Activated naive CD8-positive, alpha-beta T cell treated with anti-CD3 and anti-CD28 coated beads, Interleukin-2, amount 50 U/mL, for 24 hours (primary cell): ENCODE data around the gene MAGEC3.

Source experiments
- ATAC-seq: fragments of 150-1000 bp; cut with Tn5 transposase; one replicate; pipeline ENCODE4 v1.10.0; 2021
- DNase-seq: peaks from one replicate; pipeline ENCODE4 v3.0.0; 2021
- H3K27ac Mint-ChIP-seq: one replicate; pipeline ENCODE4 v1.8.0; 2021; ENCODE audit warnings: mild to moderate bottlenecking, mixed read lengths
- H3K27me3 Mint-ChIP-seq: one replicate; pipeline ENCODE4 v1.8.0; 2021; ENCODE audit warnings: mixed read lengths
- H3K36me3 Mint-ChIP-seq: one replicate; pipeline ENCODE4 v1.8.0; 2021; ENCODE audit warnings: low read depth, mixed read lengths
- H3K4me1 Mint-ChIP-seq: one replicate; pipeline ENCODE4 v1.8.0; 2021; ENCODE audit warnings: mixed read lengths
- H3K4me3 Mint-ChIP-seq: one replicate; pipeline ENCODE4 v1.8.0; 2021; ENCODE audit warnings: mild to moderate bottlenecking, moderate library complexity, mixed read lengths
- H3K9me3 Mint-ChIP-seq: one replicate; pipeline ENCODE4 v1.8.0; 2021; ENCODE audit warnings: mixed read lengths

The MAGEC3 gene

DNA sequence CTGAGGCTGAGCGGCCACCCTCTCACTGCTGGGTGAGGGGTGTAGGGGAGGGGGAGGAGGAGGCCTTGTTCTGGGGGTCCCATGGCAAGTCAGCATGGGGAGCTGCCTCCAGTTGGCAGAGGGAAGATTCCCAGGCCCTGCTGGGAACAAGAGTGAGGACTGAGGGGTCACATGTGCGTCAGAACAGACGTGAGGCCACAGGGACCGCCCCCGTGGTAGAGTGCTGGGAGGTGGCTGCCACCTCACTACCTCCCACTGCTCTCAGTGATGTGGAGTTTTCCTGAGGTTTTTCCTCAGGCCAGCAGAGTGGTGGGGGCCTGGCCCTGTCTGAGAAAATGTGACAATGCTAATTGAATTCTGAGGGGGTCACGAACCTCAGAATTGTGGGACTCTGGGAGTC, 66.1 kb downstream of the MAGEC3 start:
- H3K4me3 Mint-ChIP-seq, result no peak overlapping the region
- no peaks in the 10 kb centered on the region for H3K27me3 Mint-ChIP-seq
- H3K36me3 Mint-ChIP-seq, result no peaks in the 10 kb centered on the region
- ATAC-seq, result no peak
- H3K4me1 Mint-ChIP-seq, result no peaks in the 10 kb centered on the region
- H3K27ac Mint-ChIP-seq, result no peak overlapping the region
- H3K9me3 Mint-ChIP-seq, result no peaks in the 10 kb centered on the region
- no peak for DNase-seq

DNA sequence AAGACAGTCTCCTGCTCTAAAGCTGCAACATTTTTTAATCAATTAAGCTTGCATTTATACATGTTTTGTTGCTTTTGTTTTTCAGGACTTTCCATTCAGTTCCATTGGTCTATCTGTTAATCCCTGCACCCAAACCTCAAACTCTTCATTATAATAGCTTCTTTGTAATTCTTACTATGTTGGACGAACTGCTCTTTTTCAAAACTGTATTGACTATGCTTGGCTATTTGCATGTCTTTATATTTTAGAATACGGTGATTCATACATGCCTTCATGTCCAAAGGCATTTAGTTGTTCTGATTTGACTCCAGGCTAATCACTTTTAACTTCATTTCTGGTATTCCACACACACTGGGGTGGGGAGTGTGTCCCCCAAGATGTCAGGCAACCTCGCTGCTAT, 79.7 kb downstream of the MAGEC3 start:
- Mint-ChIP-seq H3K27ac (no peak overlapping the region), H3K27me3 (no peaks in the 10 kb centered on the region), H3K36me3 (no peaks in the 10 kb centered on the region), H3K4me3 (no peak overlapping the region), H3K9me3 (no peaks in the 10 kb centered on the region), H3K4me1 (no peaks in the 10 kb centered on the region)
- DNase-seq (no peak), ATAC-seq (no peak)

DNA sequence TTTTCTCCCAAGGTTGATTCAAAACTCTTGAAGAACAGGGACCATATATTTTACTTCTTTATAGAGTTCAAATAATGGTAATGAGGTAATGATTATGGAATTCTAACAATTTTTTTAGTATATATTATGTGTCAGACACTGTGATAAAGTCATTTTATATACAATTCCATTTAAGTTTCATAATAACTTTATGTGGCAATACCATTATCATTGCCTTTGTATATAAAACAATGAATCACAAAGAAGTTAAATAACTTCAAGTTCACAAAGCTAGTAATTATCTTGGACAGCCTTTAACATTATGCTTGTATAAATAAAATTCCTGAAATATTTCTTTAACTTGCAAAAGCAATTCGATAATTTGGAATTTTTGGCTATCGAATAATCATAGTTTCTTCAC, 86.2 kb downstream of the MAGEC3 start:
- Mint-ChIP-seq H3K4me1 (no peaks in the 10 kb centered on the region), H3K27me3 (no peaks in the 10 kb centered on the region), H3K9me3 (peaks cover 8% of the 10 kb centered on the region), H3K27ac (no peak overlapping the region), H3K4me3 (no peak overlapping the region), H3K36me3 (no peaks in the 10 kb centered on the region)
- no peak for ATAC-seq
- DNase-seq, result no peak

- Mint-ChIP-seq H3K4me3 (no peak overlapping the region), H3K27me3 (no peaks in the 10 kb centered on the region), H3K27ac (no peak overlapping the region), H3K36me3 (no peaks in the 10 kb centered on the region), H3K4me1 (no peaks in the 10 kb centered on the region), H3K9me3 (peaks cover 5% of the 10 kb centered on the region)
- DNase-seq, result no peak
- no peak for ATAC-seq
Observed at GRCh38 chrX:141928432-141928831, 90.3 kb downstream of the MAGEC3 start.

GRCh38 chrX:141934059-141934641, 96.0 kb downstream of the MAGEC3 start:
- Mint-ChIP-seq H3K4me1 (no peaks in the 10 kb centered on the region), H3K27ac (no peak overlapping the region), H3K36me3 (no peaks in the 10 kb centered on the region)

DNA sequence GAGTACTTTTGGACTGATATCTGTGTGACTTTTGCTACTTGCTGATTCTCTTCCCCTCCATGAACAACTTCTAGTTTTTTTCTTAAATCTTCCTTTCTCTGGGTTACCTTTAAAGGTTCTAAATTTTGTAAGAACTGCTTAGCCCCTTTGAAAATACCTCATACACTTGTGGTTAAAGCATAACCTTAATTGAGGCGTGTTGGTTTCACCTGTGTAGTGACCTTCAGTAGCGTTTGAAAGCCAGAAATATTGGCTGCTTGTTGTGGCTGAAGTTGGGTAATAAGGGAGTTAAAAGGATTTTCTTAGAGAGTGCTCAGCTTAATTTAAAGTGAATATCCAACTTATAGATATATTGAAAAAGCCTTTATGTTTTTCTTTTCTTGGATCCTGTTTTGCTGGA, 97.5 kb downstream of the MAGEC3 start:
- no peaks in the 10 kb centered on the region for H3K4me1 Mint-ChIP-seq
- no peak overlapping the region for H3K4me3 Mint-ChIP-seq
- H3K27ac Mint-ChIP-seq, result no peak overlapping the region
- no peaks in the 10 kb centered on the region for H3K27me3 Mint-ChIP-seq
- no peak for DNase-seq
- H3K36me3 Mint-ChIP-seq, result no peaks in the 10 kb centered on the region
- H3K9me3 Mint-ChIP-seq, result no peaks in the 10 kb centered on the region
- ATAC-seq, result no peak

More at GRCh38 chrX:141934059-141934641, 96.0 kb downstream of the MAGEC3 start:
- H3K9me3 Mint-ChIP-seq, result no peaks in the 10 kb centered on the region
- ATAC-seq (no peak), DNase-seq (no peak)
- H3K4me3 Mint-ChIP-seq, result no peak overlapping the region
- no peaks in the 10 kb centered on the region for H3K27me3 Mint-ChIP-seq

DNA sequence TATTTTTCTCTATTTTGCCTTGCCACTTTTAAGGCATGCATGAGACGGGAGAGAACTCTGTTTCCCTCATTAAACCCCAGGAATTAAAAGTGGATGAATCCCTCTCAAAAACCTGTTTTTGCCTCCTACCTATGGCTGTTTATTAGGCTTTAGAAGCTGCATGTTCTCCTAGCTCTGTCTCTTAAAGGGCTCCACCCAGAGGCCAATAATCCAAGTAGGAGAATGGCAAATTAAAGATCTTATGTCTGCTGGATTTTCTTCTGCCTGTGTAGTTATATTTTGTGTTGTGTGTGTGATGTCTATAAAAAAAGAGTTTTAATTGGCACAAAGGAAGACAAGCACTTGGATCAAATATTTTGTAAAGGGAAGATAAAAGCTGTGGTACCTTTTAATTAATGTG, 98.0 kb downstream of the MAGEC3 start:
- H3K27ac Mint-ChIP-seq, result no peak overlapping the region
- H3K4me1 Mint-ChIP-seq, result no peaks in the 10 kb centered on the region
- H3K36me3 Mint-ChIP-seq, result no peaks in the 10 kb centered on the region
- ATAC-seq, result no peak
- no peak overlapping the region for H3K4me3 Mint-ChIP-seq
- no peaks in the 10 kb centered on the region for H3K9me3 Mint-ChIP-seq
- no peak for DNase-seq
- no peaks in the 10 kb centered on the region for H3K27me3 Mint-ChIP-seq

DNA sequence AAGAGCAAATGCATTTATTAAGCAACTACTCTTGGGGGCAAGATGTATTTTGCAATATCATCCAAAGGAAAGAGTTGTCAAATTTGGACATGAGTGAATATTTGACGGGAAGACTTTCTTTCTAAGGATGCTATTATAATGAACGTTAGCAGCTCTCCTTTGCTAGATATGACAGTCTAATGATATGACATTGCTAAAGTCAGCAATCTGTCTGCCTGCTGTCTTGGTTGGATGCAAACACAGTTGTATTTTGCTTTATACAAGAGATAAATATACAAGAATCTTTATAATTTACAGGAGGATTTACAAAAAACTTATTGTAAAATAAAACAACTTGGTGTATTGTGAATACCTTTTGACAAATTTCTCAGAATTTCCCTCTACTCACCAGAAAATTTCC, 103.1 kb downstream of the MAGEC3 start:
- no peaks in the 10 kb centered on the region for H3K27me3 Mint-ChIP-seq
- H3K4me1 Mint-ChIP-seq, result no peaks in the 10 kb centered on the region
- DNase-seq (no peak), ATAC-seq (no peak)
- H3K4me3 Mint-ChIP-seq, result no peak overlapping the region
- H3K9me3 Mint-ChIP-seq, result no peaks in the 10 kb centered on the region
- H3K27ac Mint-ChIP-seq, result no peak overlapping the region
- no peaks in the 10 kb centered on the region for H3K36me3 Mint-ChIP-seq

DNA sequence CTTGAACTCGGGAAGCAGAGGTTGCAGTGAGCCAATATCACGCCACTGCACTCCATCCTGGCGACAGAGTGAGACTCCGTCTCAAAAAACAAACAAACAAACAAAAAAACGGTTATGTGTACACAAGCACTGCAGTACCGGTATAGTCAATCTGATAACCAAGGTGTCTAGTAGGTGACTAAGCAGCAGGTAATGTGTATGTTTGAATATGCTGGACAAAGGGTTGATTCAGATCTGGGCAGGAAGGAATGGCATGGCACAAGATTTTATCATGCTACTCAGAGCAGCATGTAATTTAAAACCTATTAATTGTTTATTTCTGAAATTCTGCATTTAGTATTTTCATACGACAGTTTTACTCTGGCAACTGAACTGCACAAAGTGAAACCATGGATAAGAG, 107.3 kb downstream of the MAGEC3 start:
- Mint-ChIP-seq H3K27me3 (no peaks in the 10 kb centered on the region), H3K36me3 (no peaks in the 10 kb centered on the region), H3K9me3 (no peaks in the 10 kb centered on the region), H3K27ac (no peak overlapping the region), H3K4me1 (no peaks in the 10 kb centered on the region), H3K4me3 (no peak overlapping the region)
- ATAC-seq, result no peak
- DNase-seq, result no peak

- ATAC-seq (no peak), DNase-seq (no peak)
- Mint-ChIP-seq H3K9me3 (no peaks in the 10 kb centered on the region), H3K4me3 (no peak overlapping the region), H3K27ac (no peak overlapping the region), H3K27me3 (no peaks in the 10 kb centered on the region), H3K4me1 (no peaks in the 10 kb centered on the region), H3K36me3 (no peaks in the 10 kb centered on the region)
Observed at GRCh38 chrX:141947350-141947749, 109.2 kb downstream of the MAGEC3 start.
